Gastroesophageal sphincter (tissue), 4 donors: ENCODE data around the gene TMEM214. TPM values are rescaled to one million over a fixed set of nuclear protein-coding genes. Genes with fewer than 3 reads are reported as not detected.

Experiments
- ATAC-seq: fragments of 150-250 bp; one replicate; pipeline ENCODE4 v1.9.1; 2016; ENCODE audit warnings: mild to moderate bottlenecking, moderate library complexity
- H3K27ac ChIP-seq, 4 donors: fragments of 200-600 bp; sonication (generic) in 3 of 4; 1 replicate in 3 of 4; 2 replicates in 1 of 4; pipeline ENCODE4 v1.5.1; 2016 to 2019
- H3K27me3 ChIP-seq: fragments of 200-600 bp; sonication (generic); one replicate; pipeline ENCODE4 v1.5.1; 2019
- H3K36me3 ChIP-seq, 2 donors: fragments of 200-600 bp; sonication (generic); one replicate each; pipeline ENCODE4 v1.5.1; 2019; ENCODE audit warnings: control low read depth in 1 of 2
- H3K4me1 ChIP-seq, 3 donors: fragments of 200-600 bp; sonication (generic); 1 replicate in 2 of 3; 2 replicates in 1 of 3; pipeline ENCODE4 v1.5.1; 2016 to 2019; ENCODE audit warnings: control low read depth in 2 of 3
- H3K4me3 ChIP-seq, 2 donors: fragments of 200-600 bp; sonication (generic); one replicate each; pipeline ENCODE4 v1.5.1; 2019; ENCODE audit warnings: mild to moderate bottlenecking in 1 of 2, moderate library complexity in 1 of 2
- H3K9me3 ChIP-seq, 3 donors: fragments of 200-600 bp; sonication (generic); one replicate each; pipeline ENCODE4 v1.5.1; 2017 to 2019; ENCODE audit warnings: control low read depth in 2 of 3
- EP300 ChIP-seq: sonication (generic); formaldehyde crosslinking; IDR thresholded peaks from one replicate; pipeline ENCODE4 v1.6.1; 2017; ENCODE audit warnings: antibody characterized with exemption, mild to moderate bottlenecking
- POLR2A ChIP-seq, 2 donors: fragments of 450-650 bp; IDR thresholded peaks; one replicate each; pipeline ENCODE4 v1.6.1; 2017; ENCODE audit warnings: antibody characterized with exemption in 2 of 2, mild to moderate bottlenecking in 2 of 2, moderate library complexity in 1 of 2
- POLR2AphosphoS5 ChIP-seq: sonication (generic); formaldehyde crosslinking; IDR thresholded peaks from one replicate; pipeline ENCODE4 v1.6.1; 2017; ENCODE audit warnings: antibody characterized with exemption
- WGBS, 2 donors: methylation state at CpG; one replicate each; pipeline ENCODE4 v1.1.5; 2018; ENCODE audit warnings: low coverage in 1 of 2; 5-methylcytosine and 5-hydroxymethylcytosine counted together
- total RNA-seq, 4 donors: library from RNA; depleted of rRNA; stranded (reverse); fragments of >200 nt; gene quantifications; one replicate each; pipeline ENCODE4 v1.1.0, GENCODE V29; 2016
- TF ChIP-seq, protein P1 (sequence below), 4 experiments: fragments of 200-600 bp in 2 of 4; fragments of 450-650 bp in 2 of 4; sonication (generic) in 1 of 4; IDR thresholded peaks; one replicate each; pipeline ENCODE4 v1.5.1; 2017 to 2019; ENCODE audit warnings: antibody characterized with exemption in 4 of 4, mild to moderate bottlenecking in 2 of 4, moderate library complexity in 2 of 4

Gene TMEM214
- total RNA-seq, 4 donors from 2014 or later: 16.7 to 39.4 (median 30.3) TPM

DNA sequence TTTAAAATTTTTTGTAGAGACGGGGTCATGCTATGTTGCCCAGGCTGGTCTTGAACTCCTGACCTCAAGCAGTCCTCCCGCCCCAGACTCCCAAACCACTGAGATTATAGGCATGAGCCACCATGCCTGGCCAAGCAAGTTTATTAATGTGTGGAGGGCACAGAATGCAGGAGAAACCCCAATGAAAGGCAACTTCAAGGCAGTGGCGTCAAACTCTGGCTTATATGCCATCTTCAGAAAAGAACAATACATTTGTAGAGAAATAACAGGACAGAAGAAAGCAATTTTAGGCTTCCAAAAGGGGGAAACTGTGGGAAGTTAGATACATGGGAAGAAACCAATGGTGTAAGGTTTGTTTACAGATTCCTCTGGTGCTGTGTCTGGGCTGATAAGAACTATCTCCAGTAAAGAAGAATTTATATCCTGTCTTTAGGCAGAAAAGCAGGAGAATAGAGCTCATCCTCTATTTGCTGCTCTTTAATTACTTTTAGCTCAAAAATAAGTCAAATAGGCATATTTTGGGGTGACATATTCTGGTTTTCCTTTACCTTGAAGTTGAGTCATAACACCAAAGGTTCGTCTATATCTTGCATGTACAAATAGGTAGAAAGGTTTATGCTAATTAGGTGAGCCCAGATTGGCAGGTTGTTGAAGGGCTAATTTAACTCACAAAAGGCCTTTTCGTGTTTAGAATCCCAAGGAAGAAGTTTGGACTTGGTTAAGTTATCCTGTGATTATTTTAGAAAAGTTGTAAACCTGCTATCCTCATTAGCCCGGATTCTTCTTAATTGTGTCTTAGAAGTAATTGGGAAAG is 26.0 kb upstream of the TMEM214 start:
- ATAC-seq: no peak
- Histone ChIP-seq H3K27ac (no peak overlapping the region), H3K4me1 (no peaks in the 10 kb centered on the region), H3K36me3 (no peaks in the 10 kb centered on the region), H3K9me3 (no peaks in the 10 kb centered on the region), H3K4me3 (no peak overlapping the region), H3K27me3 (no peaks in the 10 kb centered on the region)
- WGBS, 2 donors: 75 to 78% methylated on average over 4 to 6 of the region's 6 CpGs
- TF ChIP-seq POLR2A (IDR thresholded peaks at IDR 0.05): no peak
- TF ChIP-seq POLR2AphosphoS5: no peak
- TF ChIP-seq, protein P1, sequence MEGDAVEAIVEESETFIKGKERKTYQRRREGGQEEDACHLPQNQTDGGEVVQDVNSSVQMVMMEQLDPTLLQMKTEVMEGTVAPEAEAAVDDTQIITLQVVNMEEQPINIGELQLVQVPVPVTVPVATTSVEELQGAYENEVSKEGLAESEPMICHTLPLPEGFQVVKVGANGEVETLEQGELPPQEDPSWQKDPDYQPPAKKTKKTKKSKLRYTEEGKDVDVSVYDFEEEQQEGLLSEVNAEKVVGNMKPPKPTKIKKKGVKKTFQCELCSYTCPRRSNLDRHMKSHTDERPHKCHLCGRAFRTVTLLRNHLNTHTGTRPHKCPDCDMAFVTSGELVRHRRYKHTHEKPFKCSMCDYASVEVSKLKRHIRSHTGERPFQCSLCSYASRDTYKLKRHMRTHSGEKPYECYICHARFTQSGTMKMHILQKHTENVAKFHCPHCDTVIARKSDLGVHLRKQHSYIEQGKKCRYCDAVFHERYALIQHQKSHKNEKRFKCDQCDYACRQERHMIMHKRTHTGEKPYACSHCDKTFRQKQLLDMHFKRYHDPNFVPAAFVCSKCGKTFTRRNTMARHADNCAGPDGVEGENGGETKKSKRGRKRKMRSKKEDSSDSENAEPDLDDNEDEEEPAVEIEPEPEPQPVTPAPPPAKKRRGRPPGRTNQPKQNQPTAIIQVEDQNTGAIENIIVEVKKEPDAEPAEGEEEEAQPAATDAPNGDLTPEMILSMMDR (IDR thresholded peaks at IDR 0.05): no peak
- no peak for TF ChIP-seq EP300

DNA sequence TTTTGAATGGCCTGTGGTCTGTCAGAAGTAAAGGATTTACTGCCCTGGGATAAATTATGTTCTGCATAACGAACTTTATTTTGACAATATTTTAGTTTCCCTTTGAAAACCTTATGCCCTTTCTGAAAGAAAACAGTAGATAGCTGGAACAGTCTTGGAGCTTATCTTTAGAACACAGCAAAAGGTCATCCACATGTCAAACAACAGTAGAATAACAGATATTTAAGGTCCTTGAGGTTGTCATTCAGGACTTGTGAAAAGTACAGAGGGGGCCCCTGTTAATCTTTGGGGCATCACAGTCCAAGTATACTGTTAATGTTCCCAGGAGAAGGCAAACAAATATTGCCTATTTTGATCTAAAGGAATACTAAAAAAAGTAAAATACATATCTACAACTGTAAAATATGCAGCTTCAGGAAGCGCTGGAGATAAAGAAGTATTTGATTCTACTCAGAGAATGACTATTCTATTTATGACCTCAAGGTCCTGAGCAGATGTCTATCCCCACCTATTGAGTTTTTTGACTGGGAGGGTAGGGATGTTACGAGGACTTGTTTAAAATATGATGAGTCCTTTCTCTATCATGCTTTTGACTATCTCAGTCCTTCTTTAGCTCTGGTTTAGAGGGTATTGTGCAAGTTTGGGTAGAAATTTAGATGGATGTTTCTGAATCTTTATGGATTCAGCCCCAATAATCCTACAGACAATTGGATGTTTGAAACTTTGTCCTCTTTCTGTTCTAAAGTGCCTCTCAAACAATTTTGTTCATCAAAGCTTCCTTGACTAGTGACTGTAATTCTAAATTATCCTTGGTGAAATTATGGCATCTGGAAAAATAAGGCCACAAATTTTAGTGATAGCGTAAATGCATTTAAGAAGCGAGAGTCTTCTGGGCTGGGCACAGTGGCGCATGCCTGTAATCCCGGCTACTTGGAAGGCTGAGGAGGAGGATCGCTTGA is 25.1 kb upstream of the TMEM214 start:
- Histone ChIP-seq H3K4me1 (no peaks in the 10 kb centered on the region), H3K4me3 (no peak overlapping the region), H3K9me3 (no peaks in the 10 kb centered on the region), H3K27ac (no peak overlapping the region), H3K36me3 (no peaks in the 10 kb centered on the region), H3K27me3 (no peaks in the 10 kb centered on the region)
- TF ChIP-seq POLR2A (IDR thresholded peaks at IDR 0.05) (no peak), POLR2AphosphoS5 (no peak)
- TF ChIP-seq, protein P1 (IDR thresholded peaks at IDR 0.05): no peak
- no peak for ATAC-seq
- 68 to 84% methylated on average over 8 of the region's 8 CpGs for WGBS, 2 donors

- Histone ChIP-seq H3K4me1 (no peaks in the 10 kb centered on the region), H3K9me3 (no peaks in the 10 kb centered on the region), H3K27ac (no peak overlapping the region), H3K36me3 (no peaks in the 10 kb centered on the region), H3K4me3 (no peak overlapping the region), H3K27me3 (no peaks in the 10 kb centered on the region)
- TF ChIP-seq POLR2AphosphoS5 (no peak), POLR2A (IDR thresholded peaks at IDR 0.05) (no peak), EP300 (no peak)
- TF ChIP-seq, protein P1 (IDR thresholded peaks at IDR 0.05): no peak
- 84 to 97% methylated on average over 4 of the region's 4 CpGs for WGBS, 2 donors
- ATAC-seq: no peak
Observed at GRCh38 chr2:27008678-27009077, 24.1 kb upstream of the TMEM214 start.

DNA sequence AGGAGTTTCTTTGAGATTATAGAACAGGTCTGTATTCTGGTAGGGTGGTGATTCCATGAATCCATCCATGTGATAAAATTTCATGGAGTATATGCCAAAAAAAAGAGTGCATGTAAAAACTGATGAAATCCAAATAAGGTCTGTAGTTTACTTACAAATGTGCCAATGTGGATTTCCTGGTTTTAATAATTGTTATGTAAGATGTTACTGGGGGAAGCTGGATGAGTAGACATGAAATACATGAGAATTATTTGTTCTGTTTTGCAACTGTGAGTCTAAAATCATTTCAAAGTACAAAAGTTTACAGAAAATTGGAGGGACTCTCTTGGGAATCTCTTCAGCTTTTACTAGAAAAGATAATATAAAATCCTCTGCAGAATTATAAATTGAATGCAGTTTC is 23.7 kb upstream of the TMEM214 start:
- H3K4me1 ChIP-seq: no peaks in the 10 kb centered on the region
- TF ChIP-seq POLR2A (IDR thresholded peaks at IDR 0.05) (no peak), EP300 (no peak), POLR2AphosphoS5 (no peak)
- TF ChIP-seq, protein P1 (IDR thresholded peaks at IDR 0.05): no peak
- H3K27me3 ChIP-seq: no peaks in the 10 kb centered on the region
- no peaks in the 10 kb centered on the region for H3K9me3 ChIP-seq
- no peak overlapping the region for H3K27ac ChIP-seq
- no peak for ATAC-seq
- no peak overlapping the region for H3K4me3 ChIP-seq
- no peaks in the 10 kb centered on the region for H3K36me3 ChIP-seq
